Measurements from ENCODE around the gene LCOR.
A peak's percentile ranks its signal among the peaks of the same experiment; 100 is the strongest.

The LCOR gene

GRCh38 chr10:96988426-96988825 is 156.3 kb downstream of the LCOR start:
- DNase-seq: no peak

GRCh38 chr10:96991313-96991841 is 159.3 kb downstream of the LCOR start:
- DNase-seq: no peak

- peak; percentile 5 for DNase-seq
Observed at GRCh38 chr10:96992721-96993120, 160.6 kb downstream of the LCOR start.

- DNase-seq: no peak
Observed at GRCh38 chr10:96995851-96996250, 163.8 kb downstream of the LCOR start.

- no peak for DNase-seq
Observed at GRCh38 chr10:96996275-96996965, 164.3 kb downstream of the LCOR start.

GRCh38 chr10:96998329-96998888 is 166.3 kb downstream of the LCOR start:
- DNase-seq: peak; percentile 10

- no peak for DNase-seq
Observed at GRCh38 chr10:96999337-96999736, 167.2 kb downstream of the LCOR start.

GRCh38 chr10:96999987-97000386 is 167.9 kb downstream of the LCOR start:
- DNase-seq: no peak

- DNase-seq: no peak
Observed at GRCh38 chr10:97000487-97001182, 168.5 kb downstream of the LCOR start.

- DNase-seq: no peak
Observed at GRCh38 chr10:97001183-97001991, 169.3 kb downstream of the LCOR start.

GRCh38 chr10:97002670-97003069 is 170.6 kb downstream of the LCOR start:
- no peak for DNase-seq

GRCh38 chr10:97003151-97003803 is 171.2 kb downstream of the LCOR start:
- DNase-seq: no peak

GRCh38 chr10:97003804-97004201 is 171.7 kb downstream of the LCOR start:
- DNase-seq: no peak

- no peak for DNase-seq
Observed at GRCh38 chr10:97004591-97004990, 172.5 kb downstream of the LCOR start.

- no peak for DNase-seq
Observed at GRCh38 chr10:97005349-97005748, 173.3 kb downstream of the LCOR start.

GRCh38 chr10:97006364-97006763 is 174.3 kb downstream of the LCOR start:
- no peak for DNase-seq

- no peak for DNase-seq
Observed at GRCh38 chr10:97007417-97007816, 175.3 kb downstream of the LCOR start.

- no peak for DNase-seq
Observed at GRCh38 chr10:97010695-97011206, 178.7 kb downstream of the LCOR start.

- DNase-seq: no peak
Observed at GRCh38 chr10:97011397-97011796, 179.3 kb downstream of the LCOR start.

- no peak for DNase-seq
Observed at GRCh38 chr10:97012470-97012869, 180.4 kb downstream of the LCOR start.

GRCh38 chr10:97013568-97013967 is 181.5 kb downstream of the LCOR start:
- no peak for DNase-seq

- DNase-seq: no peak
Observed at GRCh38 chr10:97013983-97014382, 181.9 kb downstream of the LCOR start.

Data from RPMI8226 (cell line).